ENCODE results near the gene YIF1A. TPM values are rescaled to one million over a fixed set of nuclear protein-coding genes. Genes with fewer than 3 reads are reported as not detected.

YIF1A gene
- total and polyA plus RNA-seq, 2 experiments from 2014 or later = 222 to 259 TPM

DNA sequence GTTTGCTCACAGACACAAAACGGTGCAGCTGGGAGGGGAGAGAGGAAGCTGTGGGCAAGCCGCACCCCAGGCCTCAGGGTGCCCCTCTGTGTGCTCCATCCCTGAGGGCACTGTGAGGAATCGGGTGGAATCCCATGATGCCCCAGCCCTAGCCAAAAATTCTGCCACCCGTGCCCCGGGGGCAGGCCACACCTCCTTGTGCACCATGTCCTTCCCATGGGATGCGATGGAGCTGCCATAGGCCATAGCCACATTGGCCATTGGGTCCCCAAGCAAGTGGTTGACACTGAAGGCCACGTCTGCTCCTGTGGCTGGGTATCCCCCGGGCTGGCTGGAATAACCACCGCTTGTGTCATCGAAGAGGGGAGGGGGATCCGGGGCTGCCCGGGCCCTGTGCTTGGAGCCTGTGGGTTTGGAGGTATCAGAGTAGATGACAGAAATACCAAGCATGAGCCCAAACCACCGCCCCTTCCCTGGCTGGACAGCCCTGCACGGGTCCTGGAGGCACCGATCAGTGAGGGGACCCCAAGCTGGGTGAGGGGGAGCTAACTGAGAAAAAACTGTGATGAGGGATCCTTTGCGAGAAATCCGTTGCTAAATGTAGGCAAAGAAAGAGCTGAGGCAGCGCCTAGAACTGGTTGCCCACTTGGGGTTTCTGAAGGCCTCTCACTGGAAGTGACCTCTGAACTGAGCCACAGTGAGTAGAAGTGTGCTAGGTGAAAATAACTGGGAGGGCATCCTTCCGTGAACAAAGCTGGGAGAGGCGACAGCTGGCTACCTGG is 863 bp downstream of the YIF1A start:
- H3K4me2 ChIP-seq (ENCODE audit: unreplicated experiment) = peak overlapping the region; percentile 97
- peak overlapping the region; percentile 97 for H3K9ac ChIP-seq
- H2AFZ ChIP-seq = peak overlapping the region; percentile 48
- no peaks in the 10 kb centered on the region for H3K9me2 ChIP-seq (ENCODE audit: insufficient read depth)
- no peaks in the 10 kb centered on the region for H4K20me1 ChIP-seq (ENCODE audit: insufficient read depth)
- peaks cover 11% of the 10 kb centered on the region for H3K27me3 ChIP-seq (replicated peaks; ENCODE audit: insufficient read depth)
- H3K4me3 ChIP-seq = peak overlapping the region; percentile 95
- H3K36me3 ChIP-seq (ENCODE audit: low read depth) = no peaks in the 10 kb centered on the region
- WGBS, 2 experiments (ENCODE audit: low coverage in 1 of 2, low lambda C conversion rate in 2 of 2, missing lambda C conversion rate in 2 of 2) = 20 to 21% methylated on average over 20 of the region's 20 CpGs
- peaks cover 14% of the 10 kb centered on the region; the same call in 1 of the 2 replicates for H3K4me1 ChIP-seq (ENCODE audit: insufficient read depth)
- no peaks in the 10 kb centered on the region for H3K9me3 ChIP-seq (ENCODE audit: low read depth)
- peaks cover 41% of the 10 kb centered on the region for H3K79me2 ChIP-seq (ENCODE audit: insufficient read depth)
- peak overlapping the region; percentile 99 for H3K27ac ChIP-seq
- TF ChIP-seq EZH2 (IDR thresholded peaks at IDR 0.05; ENCODE audit: insufficient read depth, poor library complexity, severe bottlenecking) = no peak
- TF ChIP-seq EZH2phosphoT487 (IDR thresholded peaks at IDR 0.05; ENCODE audit: insufficient read depth, low read depth) = no peak
- peaks cover 15% of the 10 kb centered on the region; the same call in 1 of the 2 replicates for H3F3A ChIP-seq (ENCODE audit: insufficient read depth)
- in situ Hi-C loops (cut with MboI) = no loop called here
- DNase-seq = peak; percentile 56

DNA sequence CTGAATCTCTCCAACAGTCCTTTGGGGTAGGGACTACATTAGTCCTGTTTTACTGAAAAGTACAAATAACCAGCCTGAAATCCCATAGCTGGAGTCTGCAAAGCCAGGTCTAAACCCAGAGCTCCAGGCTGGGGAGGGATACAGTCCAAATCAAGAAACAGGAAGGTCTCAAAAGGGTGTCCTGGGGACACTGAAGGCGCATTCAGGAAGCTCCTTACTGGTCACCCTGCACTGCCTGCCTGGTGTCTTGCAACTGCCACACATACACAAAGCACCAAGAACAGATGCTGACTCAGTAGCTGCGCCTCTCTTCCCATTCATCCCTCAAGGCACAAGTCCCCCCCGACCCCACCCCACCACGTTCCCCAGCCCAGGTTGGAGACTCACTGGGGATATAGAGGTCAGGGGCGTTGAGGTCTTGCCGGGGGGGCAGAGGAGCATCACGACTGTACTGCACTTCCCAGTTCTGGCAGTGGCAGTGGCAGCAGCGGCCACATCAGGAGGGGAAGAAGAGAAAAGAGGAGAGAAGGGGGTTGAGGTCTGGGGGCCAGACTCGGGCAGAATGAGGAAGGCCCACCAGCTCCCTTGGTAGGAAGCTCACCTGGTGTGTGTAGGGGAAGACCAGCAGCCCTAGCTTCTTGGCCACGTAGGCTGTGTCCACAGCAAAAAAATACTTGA is 1.6 kb downstream of the YIF1A start:
- no peak overlapping the region for H2AFZ ChIP-seq
- peak; percentile 25 for DNase-seq
- in situ Hi-C loops (cut with MboI) = no loop called here

DNA sequence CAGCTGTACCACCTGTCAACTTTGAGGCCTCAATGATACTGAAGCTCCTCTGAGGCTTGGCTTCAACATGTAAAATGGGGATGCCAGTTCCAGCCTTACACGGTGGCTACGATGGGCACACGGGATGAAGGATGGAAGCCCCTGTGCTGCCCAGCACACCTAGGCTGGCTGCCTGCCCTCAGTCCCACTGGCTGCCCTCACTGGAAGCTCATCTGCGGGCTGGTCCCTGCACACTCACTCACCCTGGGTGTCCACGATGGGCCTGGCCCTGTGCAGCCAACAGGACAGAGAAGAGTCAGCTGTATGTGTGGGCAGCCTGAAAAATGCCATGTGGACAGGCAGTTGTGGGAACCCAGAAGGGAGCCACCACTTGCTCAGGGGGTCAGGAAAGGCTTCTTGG is 2.2 kb downstream of the YIF1A start:
- H3K9me2 ChIP-seq (ENCODE audit: insufficient read depth) = no peaks in the 10 kb centered on the region

More for the DNA sequence above, 1.6 kb downstream of the YIF1A start:
- Histone ChIP-seq H3K4me1 (ENCODE audit: insufficient read depth) (peaks cover 14% of the 10 kb centered on the region; the same call in 1 of the 2 replicates), H4K20me1 (ENCODE audit: insufficient read depth) (no peaks in the 10 kb centered on the region), H3K36me3 (ENCODE audit: low read depth) (no peaks in the 10 kb centered on the region), H3K79me2 (ENCODE audit: insufficient read depth) (peaks cover 41% of the 10 kb centered on the region), H3K9me3 (ENCODE audit: low read depth) (no peaks in the 10 kb centered on the region), H3K27me3 (replicated peaks; ENCODE audit: insufficient read depth) (peaks cover 8% of the 10 kb centered on the region), H3K9ac (peak overlapping the region; percentile 97), H3K27ac (peak overlapping the region; percentile 99), H3K4me2 (ENCODE audit: unreplicated experiment) (peak overlapping the region; percentile 97), H3K9me2 (ENCODE audit: insufficient read depth) (no peaks in the 10 kb centered on the region), H3F3A (ENCODE audit: insufficient read depth) (peaks cover 17% of the 10 kb centered on the region; the same call in 1 of the 2 replicates), H3K4me3 (peak overlapping the region; percentile 95)
- TF ChIP-seq EZH2 (IDR thresholded peaks at IDR 0.05; ENCODE audit: insufficient read depth, poor library complexity, severe bottlenecking) (no peak), EZH2phosphoT487 (IDR thresholded peaks at IDR 0.05; ENCODE audit: insufficient read depth, low read depth) (no peak)
- 41 to 52% methylated on average over 8 to 10 of the region's 10 CpGs for WGBS, 2 experiments (ENCODE audit: low coverage in 1 of 2, low lambda C conversion rate in 2 of 2, missing lambda C conversion rate in 2 of 2)

DNA sequence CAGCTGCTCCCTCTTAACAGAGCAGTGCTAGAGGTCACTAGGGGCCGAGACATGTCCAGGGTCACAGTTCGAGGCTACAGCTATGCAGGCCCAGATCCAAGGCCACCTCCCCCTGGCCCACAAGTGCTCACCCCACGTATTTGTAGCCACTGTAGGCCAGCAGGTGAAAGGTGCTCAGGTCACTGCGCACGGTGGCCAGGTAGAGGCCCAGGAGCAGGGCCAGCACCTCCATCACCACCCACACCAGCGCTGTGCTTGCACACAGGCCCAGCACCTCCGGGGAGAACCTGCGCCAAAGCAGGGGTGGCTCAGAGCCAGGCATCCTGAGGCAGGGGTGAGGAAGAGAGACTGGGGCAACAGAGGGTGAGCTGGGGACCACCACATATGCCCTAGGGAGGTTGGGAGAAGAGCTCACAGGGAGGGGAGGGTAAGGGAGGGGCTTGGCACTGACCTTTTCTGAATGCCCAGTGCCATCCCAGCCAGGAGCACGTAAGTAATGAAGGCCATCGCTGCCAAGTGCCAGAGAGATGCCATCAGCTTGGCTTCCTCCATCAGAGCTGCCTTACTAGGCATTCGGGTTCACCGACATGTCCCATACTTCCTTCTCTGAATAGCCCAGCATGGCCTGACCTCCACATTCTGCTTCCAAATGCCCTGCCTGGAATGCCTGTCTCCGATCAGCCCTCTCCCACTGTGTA is 3.5 kb downstream of the YIF1A start:
- Histone ChIP-seq H3K4me2 (ENCODE audit: unreplicated experiment) (no peak overlapping the region), H2AFZ (no peak overlapping the region), H3K9ac (no peak overlapping the region), H3K4me1 (ENCODE audit: insufficient read depth) (peaks cover 14% of the 10 kb centered on the region; the same call in 1 of the 2 replicates), H3K27me3 (replicated peaks; ENCODE audit: insufficient read depth) (no peaks in the 10 kb centered on the region), H3K4me3 (no peak overlapping the region), H3K36me3 (ENCODE audit: low read depth) (no peaks in the 10 kb centered on the region), H3K9me2 (ENCODE audit: insufficient read depth) (no peaks in the 10 kb centered on the region), H3F3A (ENCODE audit: insufficient read depth) (peaks cover 24% of the 10 kb centered on the region), H3K79me2 (ENCODE audit: insufficient read depth) (peaks cover 41% of the 10 kb centered on the region), H3K27ac (no peak overlapping the region), H3K9me3 (ENCODE audit: low read depth) (no peaks in the 10 kb centered on the region), H4K20me1 (ENCODE audit: insufficient read depth) (no peaks in the 10 kb centered on the region)
- WGBS, 2 experiments (ENCODE audit: low coverage in 1 of 2, low lambda C conversion rate in 2 of 2, missing lambda C conversion rate in 2 of 2) = 87 to 88% methylated on average over 11 to 13 of the region's 13 CpGs
- TF ChIP-seq EZH2 (IDR thresholded peaks at IDR 0.05; ENCODE audit: insufficient read depth, poor library complexity, severe bottlenecking) (no peak), EZH2phosphoT487 (IDR thresholded peaks at IDR 0.05; ENCODE audit: insufficient read depth, low read depth) (no peak)
- DNase-seq = no peak
- in situ Hi-C loops (cut with MboI) = no loop called here

More for the DNA sequence above, 2.2 kb downstream of the YIF1A start:
- Histone ChIP-seq H3K4me1 (ENCODE audit: insufficient read depth) (peaks cover 14% of the 10 kb centered on the region; the same call in 1 of the 2 replicates), H3K9ac (peak overlapping the region; percentile 97; the same call in 1 of the 2 replicates), H3K36me3 (ENCODE audit: low read depth) (no peaks in the 10 kb centered on the region), H3K27me3 (replicated peaks; ENCODE audit: insufficient read depth) (peaks cover 4% of the 10 kb centered on the region; the same call in 1 of the 2 replicates), H3F3A (ENCODE audit: insufficient read depth) (peaks cover 21% of the 10 kb centered on the region), H4K20me1 (ENCODE audit: insufficient read depth) (no peaks in the 10 kb centered on the region), H3K27ac (no peak overlapping the region), H3K9me3 (ENCODE audit: low read depth) (no peaks in the 10 kb centered on the region), H3K4me2 (ENCODE audit: unreplicated experiment) (no peak overlapping the region), H2AFZ (no peak overlapping the region), H3K4me3 (no peak overlapping the region), H3K79me2 (ENCODE audit: insufficient read depth) (peaks cover 41% of the 10 kb centered on the region)
- WGBS, 2 experiments (ENCODE audit: low coverage in 1 of 2, low lambda C conversion rate in 2 of 2, missing lambda C conversion rate in 2 of 2) = 54% methylated on average over 5 of the region's 5 CpGs
- TF ChIP-seq EZH2 (IDR thresholded peaks at IDR 0.05; ENCODE audit: insufficient read depth, poor library complexity, severe bottlenecking) = no peak
- no peak for TF ChIP-seq EZH2phosphoT487 (IDR thresholded peaks at IDR 0.05; ENCODE audit: insufficient read depth, low read depth)
- in situ Hi-C loops (cut with MboI) = no loop called here
- no peak for DNase-seq
